DMS53 treated with DMSO at 0.1 percent for 48 hours (cell line): ENCODE results near the gene LRRC1.

ENCODE experiments used
- DNase-seq: peaks from one replicate; lab custom pipeline; 2025; ENCODE audit not compliant: unreplicated experiment; lab: John Stamatoyannopoulos, UW

Gene LRRC1

DNA sequence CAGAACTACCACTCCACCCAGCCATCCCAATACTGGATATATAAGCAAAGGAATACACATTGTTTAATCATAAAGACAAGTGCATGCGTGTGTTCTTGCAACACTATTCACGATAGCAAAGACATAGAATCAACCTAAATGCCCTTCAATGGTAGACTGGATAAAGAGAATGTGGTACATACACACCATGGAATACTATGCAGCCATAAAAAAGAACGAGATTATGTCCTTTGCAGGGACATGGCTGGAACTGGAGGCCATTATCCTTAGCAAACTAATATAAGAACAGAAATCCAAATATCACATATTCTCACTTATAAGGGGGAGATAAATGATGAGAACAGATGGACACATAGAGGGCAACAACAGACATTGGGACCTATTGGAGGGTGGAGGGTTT is 156.6 kb downstream of the LRRC1 start:
- DNase-seq: no peak

- peak; percentile 73 for DNase-seq
These were observed 161.4 kb downstream of the LRRC1 start for GRCh38 chr6:53956068-53956711.

GRCh38 chr6:53956804-53957203 is 162.0 kb downstream of the LRRC1 start:
- DNase-seq: no peak

DNA sequence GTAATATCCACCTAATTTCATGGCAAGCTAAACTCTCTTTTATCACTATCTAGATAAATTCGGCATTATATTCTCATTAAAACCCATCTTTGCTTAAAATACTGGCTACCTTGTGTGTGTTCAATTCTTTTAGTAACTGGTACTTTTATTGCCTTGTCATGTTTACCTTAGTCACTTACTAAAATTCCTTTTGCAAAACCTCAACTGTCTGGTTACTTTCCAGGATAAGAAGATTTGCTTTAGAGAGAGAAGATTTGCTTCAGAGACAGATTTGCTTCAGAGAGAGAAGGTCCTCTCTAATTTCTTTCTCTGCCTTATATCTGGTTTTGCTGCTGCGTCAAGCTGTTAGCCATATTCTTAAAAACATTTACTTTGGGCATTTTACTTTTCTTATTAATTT is 164.9 kb downstream of the LRRC1 start:
- no peak for DNase-seq

DNA sequence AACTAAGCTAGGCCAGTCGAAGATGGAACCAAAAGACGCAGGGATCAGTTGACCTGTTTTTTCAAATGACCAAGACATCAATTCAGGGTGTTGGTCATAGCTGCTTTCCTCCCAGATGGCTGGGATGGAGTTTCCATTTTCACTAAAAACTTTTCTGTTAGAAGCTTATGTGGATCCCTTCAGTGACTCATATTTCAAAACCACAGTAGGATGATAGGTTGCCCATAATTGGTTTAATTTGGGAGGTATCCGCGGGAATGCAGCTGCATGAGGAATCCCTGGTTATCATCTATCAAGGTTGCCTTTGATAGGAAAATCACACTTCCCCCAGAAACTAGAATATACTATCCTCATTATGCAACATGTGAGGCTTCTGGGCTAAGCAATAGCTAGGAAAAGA is 165.5 kb downstream of the LRRC1 start:
- no peak for DNase-seq

DNA sequence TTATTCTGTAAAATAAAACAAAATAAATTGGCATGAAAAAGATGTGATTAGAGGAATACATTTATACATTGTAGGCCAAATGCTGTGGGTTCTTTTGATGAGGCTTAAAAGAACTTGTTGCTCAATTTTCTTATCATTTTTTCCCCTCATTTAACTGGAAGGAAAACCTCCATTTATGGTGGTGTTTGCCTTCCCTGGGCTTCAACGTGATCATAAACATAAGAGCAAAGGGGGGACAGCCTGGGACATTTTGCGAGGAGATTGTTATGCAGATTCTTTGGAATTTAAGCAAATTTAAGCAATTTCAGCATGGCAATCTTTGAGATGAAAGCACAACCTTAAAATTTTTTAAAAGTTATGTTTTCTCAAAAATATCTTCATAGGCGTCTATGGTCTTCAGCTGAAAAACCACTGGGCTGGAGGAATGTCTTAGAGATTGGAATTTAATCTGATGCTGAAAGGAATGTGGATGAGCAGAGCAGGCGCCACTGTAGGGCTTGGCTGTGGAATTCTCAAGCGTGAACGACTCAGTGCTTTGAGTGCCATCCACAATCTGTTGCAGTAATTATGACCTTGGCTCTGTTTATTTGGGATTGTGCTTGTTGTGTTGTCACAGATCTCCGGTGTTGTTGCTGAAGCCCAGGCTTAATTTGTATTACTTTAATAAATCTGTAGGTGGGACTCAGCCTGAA is 167.0 kb downstream of the LRRC1 start:
- no peak for DNase-seq

- DNase-seq: no peak
These were observed 167.8 kb downstream of the LRRC1 start for GRCh38 chr6:53962646-53963045.

- no peak for DNase-seq
These were observed 172.6 kb downstream of the LRRC1 start for GRCh38 chr6:53967415-53967814.
